Measurements from ENCODE around the gene MYL1. TPM values are rescaled to one million over a fixed set of nuclear protein-coding genes. Genes with fewer than 3 reads are reported as not detected.

MYL1 gene
- polyA plus RNA-seq, 1 donor (not counting 4 experiments of a cell fraction or from before 2014, with no cell fraction given) = not detected

GRCh38 chr2:210324906-210325305 lies 9.9 kb upstream of the MYL1 start:
- Histone ChIP-seq H3K36me3 (ENCODE audit: control insufficient read depth in 2 of 2, extremely low read depth in 1 of 2, insufficient read depth in 2 of 2, low read length in 2 of 2) (no peaks in the 10 kb centered on the region), H3K9me1 (ENCODE audit: control insufficient read depth, extremely low read depth, insufficient read depth, low read length) (no peaks in the 10 kb centered on the region), H3K4me2 (ENCODE audit: control insufficient read depth, extremely low read depth, insufficient read depth, low read depth, low read length) (no peak overlapping the region), H3K9me3 (ENCODE audit: control insufficient read depth, low read depth, low read length) (no peaks in the 10 kb centered on the region), H2AFZ (ENCODE audit: control insufficient read depth, low read length) (no peak overlapping the region), H3K4me3 (ENCODE audit: control insufficient read depth in 2 of 3, extremely low read depth in 1 of 3, insufficient read depth in 2 of 3, low read depth in 1 of 3, low read length in 3 of 3) (no peak overlapping the region), H3K27ac (ENCODE audit: control insufficient read depth, insufficient read depth, low read length) (no peak overlapping the region), H3K9ac (ENCODE audit: control insufficient read depth, extremely low read depth, insufficient read depth, low read length) (no peak overlapping the region), H3K27me3 (ENCODE audit: control insufficient read depth, extremely low read depth, insufficient read depth, low read length) (no peaks in the 10 kb centered on the region), H3K4me1 (ENCODE audit: control insufficient read depth, extremely low read depth, insufficient read depth, low read length) (no peaks in the 10 kb centered on the region), H4K20me1 (ENCODE audit: control insufficient read depth, extremely low read depth, insufficient read depth, low read length) (no peaks in the 10 kb centered on the region), H3K79me2 (ENCODE audit: control insufficient read depth, insufficient read depth, low read length) (no peaks in the 10 kb centered on the region)
- dilution Hi-C loops (cut with MboI; ENCODE audit: extremely low pct_ligation_motif_present, low sequenced_read_pairs) = no loop called here
- FAIRE-seq (no peak), DNase-seq (ENCODE audit: low read depth, low spot score) (no peak)
- no peak for TF ChIP-seq EZH2 (IDR thresholded peaks at IDR 0.05; ENCODE audit: low read length)
- TF ChIP-seq CTCF (optimal IDR thresholded peaks at IDR 0.05 in 1 of 3, IDR thresholded peaks at IDR 0.05 in 1 of 3, conservative IDR thresholded peaks at IDR 0.05 in 1 of 3; ENCODE audit: extremely low read depth in 1 of 3, insufficient read depth in 2 of 3, low read length in 3 of 3) = no peak

- Histone ChIP-seq H3K9ac (ENCODE audit: control insufficient read depth, extremely low read depth, insufficient read depth, low read length) (no peak overlapping the region), H3K79me2 (ENCODE audit: control insufficient read depth, insufficient read depth, low read length) (no peaks in the 10 kb centered on the region), H3K36me3 (ENCODE audit: control insufficient read depth in 2 of 2, extremely low read depth in 1 of 2, insufficient read depth in 2 of 2, low read length in 2 of 2) (no peaks in the 10 kb centered on the region), H3K9me3 (ENCODE audit: control insufficient read depth, low read depth, low read length) (no peaks in the 10 kb centered on the region), H4K20me1 (ENCODE audit: control insufficient read depth, extremely low read depth, insufficient read depth, low read length) (no peaks in the 10 kb centered on the region), H3K4me2 (ENCODE audit: control insufficient read depth, extremely low read depth, insufficient read depth, low read depth, low read length) (no peak overlapping the region), H3K4me1 (ENCODE audit: control insufficient read depth, extremely low read depth, insufficient read depth, low read length) (no peaks in the 10 kb centered on the region), H3K27me3 (ENCODE audit: control insufficient read depth, extremely low read depth, insufficient read depth, low read length) (no peaks in the 10 kb centered on the region), H3K9me1 (ENCODE audit: control insufficient read depth, extremely low read depth, insufficient read depth, low read length) (no peaks in the 10 kb centered on the region), H2AFZ (ENCODE audit: control insufficient read depth, low read length) (no peak overlapping the region), H3K27ac (ENCODE audit: control insufficient read depth, insufficient read depth, low read length) (no peak overlapping the region), H3K4me3 (ENCODE audit: control insufficient read depth in 2 of 3, extremely low read depth in 1 of 3, insufficient read depth in 2 of 3, low read depth in 1 of 3, low read length in 3 of 3) (no peak overlapping the region)
- FAIRE-seq (no peak), DNase-seq (ENCODE audit: low read depth, low spot score) (no peak)
- TF ChIP-seq EZH2 (IDR thresholded peaks at IDR 0.05; ENCODE audit: low read length) = no peak
- TF ChIP-seq CTCF (optimal IDR thresholded peaks at IDR 0.05 in 1 of 3, IDR thresholded peaks at IDR 0.05 in 1 of 3, conservative IDR thresholded peaks at IDR 0.05 in 1 of 3; ENCODE audit: extremely low read depth in 1 of 3, insufficient read depth in 2 of 3, low read length in 3 of 3) = no peak
- dilution Hi-C loops (cut with MboI; ENCODE audit: extremely low pct_ligation_motif_present, low sequenced_read_pairs) = no loop called here
These were observed 9.5 kb upstream of the MYL1 start for GRCh38 chr2:210324458-210324857.

Measured in keratinocyte (primary cell).